T47D (cell line): ENCODE measurements around the gene BLOC1S2.

Source experiments
- DNase-seq, 2 experiments: peaks; one replicate each; pipeline versions ENCODE4 v3.0.0 to v3.0.0-alpha.2; 2011 to 2012; ENCODE audit warnings: low read depth in 1 of 2, low spot score in 1 of 2
- JUND ChIP-seq: IDR thresholded peaks from 2 replicates; pipeline ENCODE4 v1.6.1; 2012; ENCODE audit warnings: low read depth
- in situ Hi-C: cut with HindIII; loops from 2 replicates; pipeline ENCODE4 v1.10.0; 2016; ENCODE audit warnings: low sequenced_read_pairs, low pct_unique_long_range_greater_than_20kb

Gene BLOC1S2

DNA sequence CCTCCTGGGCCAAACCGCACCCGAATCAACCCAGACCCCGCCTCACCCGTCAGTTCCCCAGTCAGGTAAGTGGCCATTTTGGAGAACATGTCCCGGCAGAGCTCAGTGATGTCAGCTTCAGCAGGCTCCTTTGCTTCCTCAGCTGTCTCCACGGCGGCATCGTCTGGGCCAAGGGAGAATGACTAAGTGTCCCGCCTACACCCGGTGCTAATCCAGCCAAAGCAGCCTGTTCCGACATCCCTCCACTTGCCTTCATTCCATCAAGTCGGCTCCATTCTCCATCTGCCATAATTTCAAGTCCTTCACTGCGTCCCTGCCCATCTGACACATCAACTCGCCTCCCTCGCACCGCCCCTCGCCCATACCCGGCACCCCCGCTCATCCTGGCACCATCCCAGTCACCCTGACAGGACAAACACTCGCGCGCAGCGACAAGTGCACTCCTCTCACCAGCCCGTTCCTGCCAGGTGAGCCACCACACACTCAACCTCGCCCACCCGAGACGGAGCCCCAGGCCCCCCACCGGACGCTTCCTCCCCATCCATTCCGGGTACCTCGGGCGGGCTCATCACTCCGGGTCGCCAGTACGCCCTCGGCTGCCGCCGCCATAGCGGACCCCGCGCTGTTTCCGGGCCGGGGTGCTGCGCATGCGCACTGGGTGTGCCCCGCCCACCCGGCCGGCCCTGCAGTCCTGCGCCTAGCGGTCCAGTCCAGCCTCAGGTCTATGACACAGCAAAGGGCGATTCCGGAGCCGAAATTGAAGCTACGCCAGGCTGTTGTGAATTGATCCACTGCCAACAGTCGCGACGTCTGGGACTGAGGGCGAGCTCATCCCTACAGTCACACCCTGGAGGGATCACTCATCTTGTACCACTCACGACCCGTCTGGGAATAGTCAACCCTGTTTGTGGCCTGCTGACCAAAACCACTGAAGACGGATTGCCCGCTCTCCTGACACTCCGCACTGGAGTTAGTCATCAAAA, at the start of gene BLOC1S2:
Gene BLOC1S2, minus strand, starts transcription at position 630 of the 983 bp plus-strand sequence. Its CDS starts 21 bp downstream, at position 609.
- peak; percentile 89 to 98 for DNase-seq
- TF ChIP-seq JUND, result no peak
- in situ Hi-C loops, result no loop called here

DNA sequence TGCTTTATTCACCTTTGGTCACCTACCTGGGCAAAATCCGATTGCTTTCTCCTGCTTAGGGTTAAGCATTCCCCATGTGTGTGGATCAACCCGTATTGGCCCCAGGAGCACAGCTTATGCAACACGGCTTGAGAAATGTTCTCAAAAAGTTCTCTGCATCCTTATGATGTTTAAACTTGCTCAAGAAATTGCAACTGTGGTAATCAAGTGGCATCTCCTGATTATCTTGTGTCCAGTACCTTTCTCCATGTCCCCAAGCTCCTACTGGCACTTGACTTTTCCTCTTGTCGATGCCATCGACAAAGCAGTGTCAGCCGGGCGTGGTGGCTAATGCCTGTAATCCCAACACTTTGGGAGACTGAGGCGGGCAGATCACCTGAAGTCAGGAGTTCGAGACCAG, 48.3 kb upstream of the BLOC1S2 start:
- no peak for DNase-seq
- in situ Hi-C loops, result no loop called here
- TF ChIP-seq JUND, result no peak

DNA sequence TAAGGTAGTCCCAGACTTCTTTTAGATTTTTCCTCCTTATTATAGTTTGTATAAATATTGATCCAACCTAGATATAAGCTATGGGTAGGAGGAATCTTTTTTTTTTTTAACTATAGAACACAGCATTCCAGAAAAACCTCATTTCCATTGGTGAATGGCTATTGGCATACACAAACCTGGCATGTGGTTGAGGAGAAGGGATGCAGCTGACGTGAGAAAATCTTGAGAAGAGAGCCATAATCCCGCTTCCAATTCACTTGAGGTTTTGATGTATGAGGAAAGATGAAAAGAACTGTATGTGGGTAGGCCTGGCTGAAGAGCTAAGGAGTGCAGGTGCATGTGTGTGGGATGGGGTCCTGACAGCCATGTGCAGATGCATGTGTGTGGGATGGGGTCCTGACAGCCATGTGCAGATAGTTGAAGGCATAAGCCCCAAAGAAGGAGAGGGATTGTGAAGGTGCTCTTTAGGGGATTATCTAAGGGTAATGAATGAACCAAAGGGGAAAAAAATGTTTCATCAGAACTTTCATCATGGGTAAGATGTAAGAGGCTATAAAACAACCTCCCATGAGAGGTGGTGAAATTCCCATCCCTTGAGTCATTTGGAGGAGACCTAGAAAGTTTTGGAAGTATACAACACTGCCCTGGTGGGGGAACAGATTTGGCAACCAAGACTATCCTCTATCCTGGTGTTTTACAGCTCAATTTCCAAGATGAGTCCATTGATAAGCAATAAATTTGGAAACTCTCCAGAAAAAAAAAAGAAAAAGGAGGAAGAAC, 47.4 kb upstream of the BLOC1S2 start:
- TF ChIP-seq JUND, result no peak
- no peak for DNase-seq
- in situ Hi-C loops, result no loop called here

DNA sequence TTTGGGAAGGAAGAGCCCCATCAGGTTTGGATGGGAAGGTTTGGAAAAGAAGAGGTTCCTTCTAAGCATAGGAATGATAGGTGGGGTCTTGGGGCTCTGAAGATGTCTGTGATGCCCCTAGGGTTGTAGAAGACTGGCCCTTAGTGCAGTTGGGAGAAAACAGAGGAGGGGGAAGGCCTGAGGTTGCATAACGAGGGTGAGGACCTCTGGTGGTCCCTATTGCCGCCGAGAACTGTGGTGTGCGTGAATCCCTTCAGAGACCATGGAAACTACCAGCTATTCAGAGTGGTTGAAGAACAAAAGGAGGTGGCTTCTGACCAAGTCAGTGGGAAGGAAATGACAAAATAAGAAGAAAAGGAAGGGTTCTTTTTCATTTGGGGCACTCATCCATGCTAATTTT, 46.6 kb upstream of the BLOC1S2 start:
- in situ Hi-C loops, result no loop called here
- no peak for TF ChIP-seq JUND
- no peak for DNase-seq

DNA sequence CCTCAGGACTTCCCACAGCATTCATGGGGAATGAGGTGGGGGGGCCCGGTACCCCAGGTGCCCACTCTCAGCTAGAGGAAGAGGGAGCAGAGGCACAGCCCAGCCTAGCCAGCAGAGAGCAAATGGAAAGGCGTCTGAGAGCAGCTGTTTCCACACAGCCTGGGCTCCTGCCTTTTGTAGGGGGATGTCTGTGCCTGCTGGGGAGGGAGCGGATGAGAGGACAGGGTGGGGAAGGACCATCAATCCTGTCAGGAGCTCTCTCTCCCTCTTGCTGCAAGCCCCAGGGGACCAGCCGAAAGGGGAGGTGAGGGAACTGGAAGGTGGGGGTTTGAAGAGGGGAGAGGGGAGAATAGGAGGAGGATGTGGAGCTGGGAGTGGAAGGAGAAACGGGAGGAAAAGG, 43.6 kb upstream of the BLOC1S2 start, which contains the start of gene PKD2L1:
Gene PKD2L1, minus strand, starts transcription at position 150 of the 400 bp plus-strand sequence. Its CDS starts 125 bp downstream, at position 25.
- DNase-seq, result no peak
- TF ChIP-seq JUND, result no peak
- in situ Hi-C loops, result no loop called here

DNA sequence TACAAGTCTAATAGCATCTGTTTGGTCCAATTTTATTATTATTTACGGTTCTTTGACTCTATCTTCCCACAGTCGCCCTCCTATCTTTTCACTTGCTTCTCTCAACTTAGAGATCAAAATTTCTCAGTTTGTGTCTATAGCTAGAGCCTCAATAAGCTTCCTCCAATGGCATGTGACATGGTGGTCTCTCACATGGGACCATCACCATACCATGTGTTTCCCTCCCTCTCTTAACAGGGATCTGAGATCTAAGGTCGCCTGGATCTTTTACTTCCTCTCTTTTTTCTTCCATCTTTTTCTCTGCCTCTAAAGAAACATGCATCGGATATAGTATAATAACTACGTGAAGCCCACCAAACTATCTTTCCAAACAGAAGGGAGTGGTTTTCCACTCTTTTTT, 41.7 kb upstream of the BLOC1S2 start:
- no peak for DNase-seq
- TF ChIP-seq JUND, result no peak
- in situ Hi-C loops, result no loop called here

DNA sequence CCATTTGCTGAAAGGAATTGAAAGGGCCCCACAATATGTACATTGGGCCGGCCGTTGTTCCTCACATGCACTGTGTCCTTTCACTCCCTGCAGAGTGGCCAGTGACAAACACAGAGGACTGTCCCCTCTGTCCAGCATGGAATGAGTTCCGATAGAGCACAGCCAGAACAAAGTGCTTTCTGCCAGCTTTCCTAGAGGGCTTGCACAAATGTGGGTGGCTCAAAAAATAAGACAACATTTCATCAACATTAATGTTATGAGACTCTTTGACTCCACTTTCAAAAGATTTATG, 41.2 kb upstream of the BLOC1S2 start:
- in situ Hi-C loops, result no loop called here
- no peak for DNase-seq
- no peak for TF ChIP-seq JUND

DNA sequence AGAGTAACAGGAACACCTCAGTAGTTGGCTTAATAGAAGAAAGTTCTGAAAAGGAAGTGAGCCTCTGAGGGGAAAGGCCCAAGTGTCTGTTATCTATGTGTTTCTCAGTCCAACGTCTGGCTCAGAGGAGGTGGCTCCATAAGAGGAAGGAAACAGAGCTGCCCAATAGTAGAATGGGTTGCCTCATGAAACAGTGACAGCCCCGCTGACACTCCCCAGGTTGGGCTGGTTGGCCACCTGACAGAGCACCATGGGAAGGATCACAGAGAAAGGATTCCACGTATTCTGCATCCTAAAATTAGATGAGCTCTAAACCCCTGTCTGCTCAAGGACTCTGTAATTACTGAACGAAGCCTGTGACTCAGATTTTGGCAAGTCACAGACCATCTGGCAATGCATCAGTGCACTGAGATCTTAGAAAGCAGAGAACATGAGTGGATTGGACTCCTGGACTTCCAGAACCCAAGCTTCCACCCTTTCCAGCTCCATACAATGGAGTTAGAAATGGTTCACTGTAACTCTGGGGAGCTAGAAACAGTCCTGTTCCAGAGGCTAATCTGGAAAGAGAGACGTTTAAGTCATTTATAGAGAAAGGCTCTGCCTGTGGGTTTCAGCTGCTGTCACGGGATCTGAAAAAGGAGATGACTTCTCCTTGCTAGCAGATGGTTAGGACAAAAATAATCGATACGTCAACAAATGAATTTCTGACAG, 40.7 kb upstream of the BLOC1S2 start:
- in situ Hi-C loops, result no loop called here
- TF ChIP-seq JUND, result no peak
- no peak for DNase-seq

DNA sequence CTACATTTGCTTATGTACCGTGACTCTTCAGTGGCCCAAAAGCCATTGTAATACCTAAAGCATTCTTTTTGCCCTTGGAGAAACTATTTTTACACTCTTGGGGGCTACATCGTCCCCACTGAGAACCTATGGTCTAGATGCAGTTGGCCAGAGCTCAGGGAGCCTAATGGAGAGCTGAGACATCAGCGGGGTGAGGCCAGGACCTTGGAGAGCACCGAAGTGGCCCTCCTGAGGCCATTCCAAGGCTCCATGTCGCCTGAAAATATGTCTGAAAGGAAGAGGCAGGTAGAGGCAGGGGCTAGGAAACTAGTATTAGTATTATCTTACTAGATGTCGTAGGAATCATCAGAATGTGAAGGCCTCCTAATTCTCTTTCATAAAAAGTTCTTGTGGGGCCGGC, 38.7 kb upstream of the BLOC1S2 start:
- in situ Hi-C loops, result no loop called here
- TF ChIP-seq JUND, result no peak
- peak in 1 of 2 experiments; percentile 62 for DNase-seq

DNA sequence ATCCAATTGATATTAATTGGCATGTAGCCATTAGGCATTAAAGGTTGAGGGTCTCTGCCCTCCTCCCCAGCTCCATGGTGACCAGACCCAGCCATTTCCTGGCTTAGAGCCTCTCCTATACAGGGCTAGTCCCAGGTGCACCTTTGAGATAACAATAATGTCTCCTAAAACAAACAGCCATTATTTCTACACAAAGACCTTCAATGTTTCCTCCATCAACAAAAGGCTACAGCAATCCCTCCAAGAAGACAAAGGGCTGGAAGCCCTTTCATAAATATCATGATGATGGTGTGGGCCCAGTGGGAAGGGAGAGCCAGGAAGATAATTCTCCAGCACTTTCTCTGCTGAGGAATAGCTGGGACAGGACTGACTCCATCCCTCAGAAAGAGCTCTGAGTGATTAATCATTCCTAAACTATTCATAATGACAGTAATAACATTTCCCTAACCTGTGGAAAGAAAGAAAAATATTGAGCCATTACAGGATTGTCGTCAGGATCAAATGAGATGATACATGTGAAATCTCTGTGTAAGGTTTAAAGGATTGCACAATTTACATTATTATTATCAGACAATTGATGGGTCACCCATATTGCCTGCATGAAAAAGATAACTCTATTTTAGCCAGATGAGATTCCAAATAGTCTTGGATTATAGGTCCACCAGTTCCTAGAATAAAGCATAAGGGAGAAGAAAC, 33.4 kb upstream of the BLOC1S2 start:
- no peak for DNase-seq
- no peak for TF ChIP-seq JUND

DNA sequence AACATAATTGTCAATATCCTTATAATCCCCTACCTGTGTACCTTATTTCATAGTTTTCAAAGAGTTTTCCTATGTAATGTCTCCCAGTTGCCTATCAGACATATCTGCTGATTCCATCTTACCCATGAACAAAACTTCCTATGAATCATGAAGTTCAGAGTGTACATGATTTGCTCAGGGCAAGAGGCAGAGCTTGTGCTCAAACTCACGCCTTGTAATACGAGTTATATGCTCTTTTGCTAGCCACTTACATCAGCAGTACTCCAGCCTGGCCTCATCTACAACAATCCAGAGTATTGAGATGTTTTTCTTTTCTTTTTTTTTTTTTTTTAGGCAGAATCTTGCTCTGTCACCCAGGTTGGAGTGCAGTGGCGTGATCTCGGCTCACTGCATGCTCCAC, 31.7 kb upstream of the BLOC1S2 start:
- in situ Hi-C loops, result no loop called here
- DNase-seq, result no peak
- no peak for TF ChIP-seq JUND

More for the DNA sequence above, 33.4 kb upstream of the BLOC1S2 start:
- in situ Hi-C loops, result no loop called here

DNA sequence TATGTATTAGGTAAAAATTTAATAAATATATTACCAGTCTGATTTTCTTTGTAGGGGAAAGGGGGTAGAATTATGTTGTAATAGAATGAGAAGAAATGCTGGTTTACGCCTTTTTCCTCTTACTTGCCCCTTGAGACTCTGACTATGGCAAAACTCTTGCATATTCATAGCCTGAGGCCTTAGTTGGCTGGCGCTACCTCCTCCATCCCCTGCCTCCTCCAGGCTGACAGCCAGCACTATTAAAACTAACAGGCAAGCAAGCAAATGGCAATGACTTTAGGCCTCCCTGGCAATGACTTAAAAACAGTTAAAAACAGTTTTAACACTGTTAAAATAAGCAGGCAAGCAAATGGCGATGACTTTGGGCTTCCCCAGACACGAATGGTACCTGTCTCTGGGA, 29.1 kb upstream of the BLOC1S2 start:
- no peak for TF ChIP-seq JUND
- in situ Hi-C loops, result no loop called here
- DNase-seq, result no peak
